NCI-H748 treated with DMSO at 0.1 percent for 48 hours (cell line): ENCODE results near the gene PDE10A.

ENCODE experiments used
- DNase-seq: peaks from one replicate; lab custom pipeline; 2025; lab: John Stamatoyannopoulos, UW

Gene PDE10A

DNA sequence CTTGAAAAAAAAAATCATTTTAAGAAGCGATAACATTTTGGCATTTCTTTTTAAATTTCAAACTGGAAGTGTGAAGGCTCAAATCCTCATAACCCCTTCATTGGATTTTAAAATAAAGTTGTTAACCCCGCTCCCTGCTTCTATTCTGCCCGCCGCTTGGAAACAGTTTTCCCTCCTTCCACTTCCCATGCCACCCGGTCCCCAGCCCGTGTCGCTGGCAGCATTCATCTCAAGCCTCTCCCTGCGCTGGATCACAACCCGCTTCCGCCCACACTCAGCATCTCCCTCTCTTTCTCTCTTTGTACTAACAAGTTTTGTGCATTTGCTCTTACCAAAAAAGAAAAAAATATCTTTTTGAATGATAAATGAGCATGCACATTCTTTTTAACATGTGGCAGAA, 15.4 kb upstream of the PDE10A start:
- DNase-seq, result no peak

DNA sequence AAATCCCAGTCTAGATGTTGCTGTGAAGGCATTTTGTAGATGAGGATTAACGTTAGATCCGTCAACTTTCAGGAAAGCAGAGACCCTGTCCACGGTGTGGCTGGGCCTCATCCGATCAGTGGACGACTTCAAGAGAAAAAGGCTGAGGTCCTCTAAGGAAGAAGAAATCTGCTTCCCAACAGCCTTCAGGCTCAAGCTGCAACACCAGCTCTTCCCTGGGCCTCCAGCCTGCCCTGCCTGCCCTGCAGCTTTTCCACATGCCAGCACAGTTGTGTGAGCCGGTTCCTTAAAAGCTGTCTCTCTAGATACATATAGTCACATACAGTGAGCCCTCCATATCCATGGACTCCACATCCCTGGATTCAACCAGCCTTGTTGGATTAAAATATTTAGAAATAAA, 14.1 kb upstream of the PDE10A start:
- no peak for DNase-seq

DNA sequence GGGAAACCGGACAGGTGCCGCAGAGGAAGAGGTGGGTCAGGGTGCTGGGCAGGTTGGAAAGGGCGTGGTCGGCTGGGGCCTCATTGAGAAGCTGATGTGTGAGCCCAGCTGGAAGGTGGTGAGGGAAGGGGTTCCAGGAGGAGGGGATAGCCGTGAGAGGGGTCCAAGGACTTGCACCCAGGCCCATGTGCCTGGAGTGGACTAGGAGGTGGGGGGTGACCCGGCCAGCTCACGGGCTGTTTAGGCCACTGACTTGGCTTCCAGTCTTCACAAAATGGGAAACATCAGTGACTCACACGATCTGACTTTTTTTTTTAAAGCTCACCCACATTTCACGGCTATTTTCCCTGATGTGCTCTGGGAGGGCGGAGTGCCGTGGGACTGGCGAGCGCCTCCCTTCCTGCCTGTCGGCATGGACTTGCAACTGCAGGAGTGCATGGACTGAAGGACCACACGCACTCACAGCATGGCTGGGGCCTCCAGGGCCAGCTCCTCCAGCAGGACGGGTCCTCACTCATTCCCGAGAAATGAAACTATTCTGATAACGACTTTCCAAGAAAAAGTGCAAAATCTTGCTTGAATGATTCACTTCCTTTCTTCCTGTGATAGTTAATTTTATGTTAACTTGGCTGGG, 13.5 kb upstream of the PDE10A start:
- DNase-seq, result no peak

- no peak for DNase-seq
Measured at GRCh38 chr6:165675120-165675519, 12.1 kb upstream of the PDE10A start.

GRCh38 chr6:165674155-165675029, 11.4 kb upstream of the PDE10A start:
- DNase-seq, result no peak

- no peak for DNase-seq
Measured at GRCh38 chr6:165671222-165671768, 8.3 kb upstream of the PDE10A start.

- no peak for DNase-seq
Measured at GRCh38 chr6:165668951-165669350, 5.9 kb upstream of the PDE10A start.

GRCh38 chr6:165665384-165665672, 2.3 kb upstream of the PDE10A start:
- no peak for DNase-seq

DNA sequence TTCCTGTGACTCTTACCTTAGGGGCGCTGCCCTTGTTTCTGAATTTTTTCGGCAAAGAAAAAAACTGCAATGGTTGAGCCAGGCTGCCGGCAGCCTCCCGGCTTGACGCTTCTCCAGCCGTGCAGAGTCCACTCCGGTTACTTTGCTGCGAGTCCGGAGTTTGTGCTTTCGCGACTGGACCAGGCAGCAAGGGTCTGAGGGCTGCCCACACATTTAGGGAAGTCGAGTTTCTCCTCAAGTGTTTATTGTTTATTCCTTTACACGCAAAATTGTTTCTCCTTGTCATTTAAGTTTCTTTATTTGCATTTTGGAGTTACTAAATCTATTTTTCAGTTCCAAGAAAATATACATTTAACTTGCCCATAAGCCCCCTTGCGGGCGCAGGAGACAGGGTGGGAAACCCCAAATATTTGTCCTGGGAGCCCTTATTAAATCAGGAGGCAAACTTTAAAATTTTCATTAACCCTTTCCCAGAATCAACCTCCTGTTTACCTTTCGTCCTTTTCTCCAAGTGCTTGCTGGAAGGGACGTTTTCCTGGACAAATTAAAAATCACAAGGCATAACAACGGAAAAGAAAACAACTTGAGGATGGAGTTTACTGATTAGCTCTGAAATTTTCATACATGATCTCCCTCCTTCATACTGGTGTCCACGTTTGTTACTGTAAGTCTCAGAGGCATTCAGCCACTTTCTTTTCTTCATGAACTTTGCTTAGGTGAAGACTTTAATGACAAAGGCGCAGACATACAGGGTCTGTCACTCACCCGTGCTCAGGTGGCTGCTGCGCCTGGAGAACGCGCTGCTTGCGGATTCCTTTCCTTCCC, 1.7 kb upstream of the PDE10A start:
- no peak for DNase-seq

DNA sequence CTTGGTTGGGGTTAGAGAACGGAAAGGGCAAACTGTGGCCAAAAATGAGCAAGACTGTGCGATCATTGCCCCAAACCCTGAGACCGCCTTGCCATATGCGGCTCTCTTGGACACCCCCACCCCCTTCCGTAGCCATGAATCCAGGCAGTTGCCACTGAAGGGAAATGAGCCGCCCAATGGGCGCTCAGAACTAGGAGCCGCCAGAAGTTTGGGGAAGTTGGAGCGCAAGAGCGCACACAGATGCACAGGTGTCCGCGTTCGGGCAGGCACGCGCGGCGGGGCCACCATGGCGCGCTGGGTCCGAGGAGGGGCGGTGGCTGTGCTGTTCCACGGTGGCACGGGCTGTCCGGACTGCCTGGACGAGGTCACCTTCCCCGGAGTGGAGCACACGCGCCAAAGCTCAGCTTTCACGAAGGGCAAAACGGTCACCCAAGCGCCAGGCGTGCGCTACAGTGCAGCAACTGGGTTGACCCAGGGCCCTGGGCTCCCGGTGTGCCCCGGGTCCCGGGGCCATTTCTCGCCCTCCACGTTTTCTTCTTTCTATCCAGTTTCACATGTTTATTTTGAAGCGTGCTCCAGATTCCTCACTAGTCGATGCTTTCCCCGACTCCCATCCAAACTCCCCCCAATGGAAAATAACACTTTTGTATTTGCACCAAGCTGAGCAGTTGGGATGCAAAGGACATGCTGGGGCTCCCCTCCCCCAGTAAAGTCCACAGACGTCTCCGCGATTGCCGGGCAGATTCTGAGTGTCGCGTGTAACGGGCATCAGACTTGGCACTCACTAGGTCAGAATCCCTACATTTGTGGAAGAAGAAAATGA, 906 bp upstream of the PDE10A start:
- no peak for DNase-seq

GRCh38 chr6:165663377-165663735, 315 bp upstream of the PDE10A start:
- DNase-seq, result no peak

- DNase-seq, result no peak
Measured at GRCh38 chr6:165662041-165662748, 846 bp downstream of the PDE10A start.

GRCh38 chr6:165661664-165662025, 1.4 kb downstream of the PDE10A start:
- no peak for DNase-seq

DNA sequence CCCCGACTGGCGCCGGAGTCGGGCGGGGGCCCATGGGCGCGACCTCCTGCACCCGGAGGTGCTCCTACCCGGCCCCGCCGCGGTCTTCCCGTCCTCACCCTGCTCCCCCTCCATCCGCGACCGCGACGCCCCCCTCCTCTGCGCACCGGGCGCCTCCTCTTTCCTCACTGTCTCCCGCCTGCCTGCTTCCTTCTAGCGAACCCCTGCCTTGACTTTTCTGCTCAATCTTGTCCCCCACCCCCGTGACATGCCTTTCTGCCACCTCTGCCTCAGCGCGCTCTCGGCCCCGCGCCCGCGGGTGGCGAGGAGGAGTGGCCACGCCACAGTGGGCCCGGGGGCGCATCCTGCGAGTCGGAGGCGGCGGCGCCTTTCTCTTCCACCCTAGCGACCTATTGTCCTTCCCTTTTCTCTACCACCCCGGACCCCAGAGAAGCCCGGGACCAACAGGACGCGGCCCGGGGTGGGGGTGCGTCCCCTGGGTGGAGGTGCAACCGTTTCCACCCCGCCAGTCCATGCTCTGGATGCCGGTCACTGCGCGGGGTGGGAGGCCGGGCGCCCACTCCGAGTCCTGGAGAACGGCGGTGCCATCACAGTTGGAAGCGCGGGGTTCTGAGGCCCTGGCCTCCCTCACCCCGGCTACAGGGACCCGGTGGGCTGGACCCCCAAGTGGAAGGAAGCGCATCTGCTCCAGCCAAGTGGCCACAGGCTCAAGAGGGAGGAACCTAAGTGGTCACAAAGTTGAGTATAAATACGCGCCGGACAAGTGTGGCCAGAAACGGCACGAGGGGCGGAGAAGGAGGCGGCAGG, 2.0 kb downstream of the PDE10A start:
- DNase-seq, result no peak

GRCh38 chr6:165659945-165660856, 2.8 kb downstream of the PDE10A start:
- DNase-seq, result no peak

DNA sequence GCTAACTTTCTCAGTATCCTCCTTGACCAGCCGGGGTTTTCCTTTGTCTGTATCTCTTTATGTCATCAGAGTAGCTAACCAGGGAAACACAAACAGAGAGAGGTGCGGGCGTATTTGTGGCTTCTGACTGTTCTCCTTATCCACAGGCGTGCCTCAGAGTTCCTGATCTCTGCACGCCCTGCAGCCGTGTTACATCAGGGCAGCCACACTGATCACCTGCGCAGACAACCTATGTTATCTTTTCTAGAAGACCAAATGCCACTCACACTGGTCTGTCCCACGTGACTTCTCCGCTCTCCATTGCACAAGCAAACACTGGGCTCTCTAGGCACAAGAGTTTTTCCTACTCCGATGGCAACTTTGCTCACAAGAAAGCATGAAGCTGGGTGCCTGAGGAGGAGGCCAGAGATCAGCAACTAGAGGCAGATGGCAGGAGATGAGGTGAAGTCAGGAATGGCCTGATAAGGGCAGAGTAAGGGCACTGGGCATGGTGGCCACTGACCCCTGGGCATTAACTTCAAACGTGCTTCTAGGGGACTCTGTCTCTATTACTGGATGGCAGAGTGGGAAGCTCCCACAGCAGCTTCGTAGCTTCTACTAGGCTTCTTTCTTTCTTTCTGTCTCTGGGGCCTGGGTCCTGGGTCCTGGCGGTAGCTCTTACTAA, 4.5 kb downstream of the PDE10A start:
- DNase-seq, result no peak

DNA sequence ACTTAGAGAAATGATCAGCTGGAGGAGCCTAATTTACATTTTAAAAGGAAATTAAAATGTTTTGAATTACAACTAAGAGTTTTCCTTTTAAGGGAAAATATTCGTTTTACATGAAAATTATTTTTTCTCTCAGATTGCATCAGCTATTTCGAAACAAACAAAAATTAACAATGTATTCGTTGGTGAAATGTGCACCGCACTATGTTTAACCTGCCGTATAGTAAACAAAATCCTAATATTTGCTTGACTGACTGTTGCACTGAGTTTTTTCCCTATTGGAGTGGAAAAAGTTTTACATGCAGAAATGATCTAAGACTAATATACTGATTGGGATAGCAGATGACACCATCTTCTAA, 5.7 kb downstream of the PDE10A start:
- no peak for DNase-seq

GRCh38 chr6:165656581-165657324, 6.3 kb downstream of the PDE10A start:
- DNase-seq, result no peak
